ENCODE results near the gene BTN3A1.

Gene BTN3A1

DNA sequence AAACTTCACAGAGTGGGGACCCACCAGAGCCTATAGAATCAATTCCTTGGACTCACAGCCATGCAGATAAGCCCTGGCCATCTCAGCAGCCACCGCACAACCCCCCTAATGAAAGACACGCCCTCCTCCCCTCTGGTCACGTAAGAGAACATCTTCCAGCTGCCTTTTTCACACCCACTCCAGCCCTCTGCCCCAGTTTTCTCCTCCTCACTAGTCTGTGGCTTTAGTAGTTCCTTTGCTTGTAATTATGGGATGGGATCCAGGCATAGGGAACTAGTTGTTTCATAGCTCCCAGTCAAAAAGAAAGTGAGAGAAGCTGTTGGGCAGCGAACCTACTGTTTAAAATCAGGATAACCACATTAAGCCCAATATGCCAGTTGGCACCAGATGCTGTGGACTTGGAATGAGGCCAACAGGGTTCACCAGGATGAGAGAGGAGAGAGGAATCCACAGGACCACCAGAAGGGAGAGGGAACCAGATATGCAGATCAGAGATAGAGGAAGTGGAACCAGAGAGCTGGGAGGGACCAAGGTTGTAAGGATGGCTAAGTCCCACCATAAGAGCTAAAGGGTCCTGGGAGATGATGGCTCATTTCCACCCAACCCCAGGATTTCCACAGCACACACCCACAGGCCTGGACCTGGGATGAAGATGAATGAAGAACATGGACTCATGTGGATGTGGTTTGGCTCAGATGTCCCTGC lies 9.0 kb upstream of the BTN3A1 start:
- TF ChIP-seq GABPA (IDR thresholded peaks at IDR 0.05; ENCODE audit: low read depth) (no peak), SPI1 (IDR thresholded peaks at IDR 0.05; ENCODE audit: borderline replicate concordance, low read depth) (peak; percentile 64; the same call in 1 of the 2 replicates)
- peak in 1 of 2 experiments; percentile 25 for DNase-seq (ENCODE audit: low read depth in 1 of 2, low spot score in 1 of 2)
- Histone ChIP-seq H3K4me3 (replicated peaks; ENCODE audit: insufficient read depth, low read length) (no peak overlapping the region), H3K27me3 (ENCODE audit: insufficient read depth, poor library complexity, severe bottlenecking) (no peaks in the 10 kb centered on the region), H3K27ac (replicated peaks) (no peak overlapping the region)

DNA sequence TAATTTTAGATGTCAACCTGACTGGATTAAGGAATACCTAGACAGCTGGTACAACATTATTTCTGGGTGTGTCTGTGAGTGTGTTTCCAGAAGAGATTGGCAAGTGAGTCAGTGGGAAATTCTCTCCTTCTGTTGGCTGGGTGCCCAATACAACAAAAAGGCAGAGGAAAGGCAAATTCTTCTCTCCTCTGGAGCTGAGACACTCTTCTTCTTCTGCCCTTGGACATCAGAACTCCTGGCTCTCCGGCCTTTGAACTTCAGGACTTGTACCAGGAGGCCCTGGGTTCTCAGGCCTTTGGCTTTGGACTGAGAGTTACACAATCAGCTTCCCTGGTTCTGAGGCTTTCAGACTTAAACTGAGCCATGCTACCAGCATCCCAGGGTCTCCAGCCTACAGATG lies 7.8 kb upstream of the BTN3A1 start:
- TF ChIP-seq, protein P1, sequence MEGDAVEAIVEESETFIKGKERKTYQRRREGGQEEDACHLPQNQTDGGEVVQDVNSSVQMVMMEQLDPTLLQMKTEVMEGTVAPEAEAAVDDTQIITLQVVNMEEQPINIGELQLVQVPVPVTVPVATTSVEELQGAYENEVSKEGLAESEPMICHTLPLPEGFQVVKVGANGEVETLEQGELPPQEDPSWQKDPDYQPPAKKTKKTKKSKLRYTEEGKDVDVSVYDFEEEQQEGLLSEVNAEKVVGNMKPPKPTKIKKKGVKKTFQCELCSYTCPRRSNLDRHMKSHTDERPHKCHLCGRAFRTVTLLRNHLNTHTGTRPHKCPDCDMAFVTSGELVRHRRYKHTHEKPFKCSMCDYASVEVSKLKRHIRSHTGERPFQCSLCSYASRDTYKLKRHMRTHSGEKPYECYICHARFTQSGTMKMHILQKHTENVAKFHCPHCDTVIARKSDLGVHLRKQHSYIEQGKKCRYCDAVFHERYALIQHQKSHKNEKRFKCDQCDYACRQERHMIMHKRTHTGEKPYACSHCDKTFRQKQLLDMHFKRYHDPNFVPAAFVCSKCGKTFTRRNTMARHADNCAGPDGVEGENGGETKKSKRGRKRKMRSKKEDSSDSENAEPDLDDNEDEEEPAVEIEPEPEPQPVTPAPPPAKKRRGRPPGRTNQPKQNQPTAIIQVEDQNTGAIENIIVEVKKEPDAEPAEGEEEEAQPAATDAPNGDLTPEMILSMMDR (IDR thresholded peaks at IDR 0.05; ENCODE audit: insufficient read depth, low read length): no peak
- TF ChIP-seq GABPA (IDR thresholded peaks at IDR 0.05; ENCODE audit: low read depth): no peak
- TF ChIP-seq POLR2AphosphoS5 (IDR thresholded peaks at IDR 0.05; ENCODE audit: low read depth): no peak
- TF ChIP-seq, protein P2, sequence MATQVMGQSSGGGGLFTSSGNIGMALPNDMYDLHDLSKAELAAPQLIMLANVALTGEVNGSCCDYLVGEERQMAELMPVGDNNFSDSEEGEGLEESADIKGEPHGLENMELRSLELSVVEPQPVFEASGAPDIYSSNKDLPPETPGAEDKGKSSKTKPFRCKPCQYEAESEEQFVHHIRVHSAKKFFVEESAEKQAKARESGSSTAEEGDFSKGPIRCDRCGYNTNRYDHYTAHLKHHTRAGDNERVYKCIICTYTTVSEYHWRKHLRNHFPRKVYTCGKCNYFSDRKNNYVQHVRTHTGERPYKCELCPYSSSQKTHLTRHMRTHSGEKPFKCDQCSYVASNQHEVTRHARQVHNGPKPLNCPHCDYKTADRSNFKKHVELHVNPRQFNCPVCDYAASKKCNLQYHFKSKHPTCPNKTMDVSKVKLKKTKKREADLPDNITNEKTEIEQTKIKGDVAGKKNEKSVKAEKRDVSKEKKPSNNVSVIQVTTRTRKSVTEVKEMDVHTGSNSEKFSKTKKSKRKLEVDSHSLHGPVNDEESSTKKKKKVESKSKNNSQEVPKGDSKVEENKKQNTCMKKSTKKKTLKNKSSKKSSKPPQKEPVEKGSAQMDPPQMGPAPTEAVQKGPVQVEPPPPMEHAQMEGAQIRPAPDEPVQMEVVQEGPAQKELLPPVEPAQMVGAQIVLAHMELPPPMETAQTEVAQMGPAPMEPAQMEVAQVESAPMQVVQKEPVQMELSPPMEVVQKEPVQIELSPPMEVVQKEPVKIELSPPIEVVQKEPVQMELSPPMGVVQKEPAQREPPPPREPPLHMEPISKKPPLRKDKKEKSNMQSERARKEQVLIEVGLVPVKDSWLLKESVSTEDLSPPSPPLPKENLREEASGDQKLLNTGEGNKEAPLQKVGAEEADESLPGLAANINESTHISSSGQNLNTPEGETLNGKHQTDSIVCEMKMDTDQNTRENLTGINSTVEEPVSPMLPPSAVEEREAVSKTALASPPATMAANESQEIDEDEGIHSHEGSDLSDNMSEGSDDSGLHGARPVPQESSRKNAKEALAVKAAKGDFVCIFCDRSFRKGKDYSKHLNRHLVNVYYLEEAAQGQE (IDR thresholded peaks at IDR 0.05; ENCODE audit: insufficient replicate concordance, low read depth): no peak
- TF ChIP-seq SPI1 (IDR thresholded peaks at IDR 0.05; ENCODE audit: borderline replicate concordance, low read depth): no peak
- Histone ChIP-seq H3K4me3 (replicated peaks; ENCODE audit: insufficient read depth, low read length) (no peak overlapping the region), H3K27me3 (ENCODE audit: insufficient read depth, poor library complexity, severe bottlenecking) (no peaks in the 10 kb centered on the region), H3K27ac (replicated peaks) (no peak overlapping the region)
- no peak for DNase-seq (ENCODE audit: low read depth in 1 of 2, low spot score in 1 of 2)

DNA sequence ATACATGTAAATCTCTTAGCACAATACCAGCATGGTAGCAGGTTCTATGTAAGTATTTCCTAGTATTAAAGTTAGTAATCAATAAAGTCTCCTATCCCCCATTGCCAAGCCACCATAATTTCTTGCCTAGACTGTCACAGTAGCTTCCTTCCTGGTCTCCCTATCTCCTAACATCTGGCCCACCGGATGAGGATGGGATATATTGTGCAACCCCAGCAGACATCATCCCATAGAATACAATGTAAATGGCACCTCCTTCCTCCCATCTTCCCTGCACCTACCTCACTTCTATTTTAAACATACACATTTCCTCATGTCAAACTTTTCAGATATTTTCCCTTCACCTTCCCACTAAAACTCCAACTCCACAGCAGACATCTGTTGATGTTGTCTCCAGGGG lies 3.5 kb upstream of the BTN3A1 start:
- no peaks in the 10 kb centered on the region for H3K27me3 ChIP-seq (ENCODE audit: insufficient read depth, poor library complexity, severe bottlenecking)
- no peak overlapping the region for H3K27ac ChIP-seq (replicated peaks)
- no peak overlapping the region for H3K4me3 ChIP-seq (replicated peaks; ENCODE audit: insufficient read depth, low read length)
- no peak for TF ChIP-seq SPI1 (IDR thresholded peaks at IDR 0.05; ENCODE audit: borderline replicate concordance, low read depth)
- no peak for TF ChIP-seq POLR2AphosphoS5 (IDR thresholded peaks at IDR 0.05; ENCODE audit: low read depth)
- TF ChIP-seq, protein P1 (IDR thresholded peaks at IDR 0.05; ENCODE audit: insufficient read depth, low read length): no peak
- TF ChIP-seq GABPA (IDR thresholded peaks at IDR 0.05; ENCODE audit: low read depth): no peak
- TF ChIP-seq, protein P2 (IDR thresholded peaks at IDR 0.05; ENCODE audit: insufficient replicate concordance, low read depth): no peak
- no peak for DNase-seq (ENCODE audit: low read depth in 1 of 2, low spot score in 1 of 2)

DNA sequence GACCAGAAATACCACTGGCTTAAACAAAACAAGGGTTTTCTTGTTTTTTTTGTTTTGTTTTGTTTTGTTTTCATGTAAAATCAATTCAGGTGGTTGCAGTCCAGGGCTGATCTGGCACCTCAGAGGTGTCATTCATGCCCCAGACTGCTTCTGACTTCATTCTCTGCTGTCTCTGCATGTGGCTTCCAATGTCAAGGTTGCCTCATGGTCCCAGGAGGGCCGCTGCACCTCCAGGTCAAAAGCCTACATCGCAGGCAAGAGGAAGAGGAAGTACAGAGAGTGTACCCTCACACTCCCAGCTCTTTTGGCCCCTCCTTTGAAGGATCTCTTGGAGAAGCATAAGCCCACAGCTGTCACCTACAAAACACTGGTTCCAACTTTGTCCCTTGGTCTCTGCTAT lies 1.4 kb upstream of the BTN3A1 start:
- TF ChIP-seq, protein P1 (IDR thresholded peaks at IDR 0.05; ENCODE audit: insufficient read depth, low read length): no peak
- TF ChIP-seq, protein P2 (IDR thresholded peaks at IDR 0.05; ENCODE audit: insufficient replicate concordance, low read depth): no peak
- TF ChIP-seq POLR2AphosphoS5 (IDR thresholded peaks at IDR 0.05; ENCODE audit: low read depth) (0 out of 2 replicates have a peak, but pooled peaks have one; percentile 28), SPI1 (IDR thresholded peaks at IDR 0.05; ENCODE audit: borderline replicate concordance, low read depth) (peak; percentile 44; the same call in 1 of the 2 replicates), GABPA (IDR thresholded peaks at IDR 0.05; ENCODE audit: low read depth) (no peak; the same call in 1 of the 2 replicates)
- Histone ChIP-seq H3K4me3 (replicated peaks; ENCODE audit: insufficient read depth, low read length) (no peak overlapping the region), H3K27ac (replicated peaks) (no peak overlapping the region), H3K27me3 (ENCODE audit: insufficient read depth, poor library complexity, severe bottlenecking) (no peaks in the 10 kb centered on the region)
- peak in 1 of 2 experiments; percentile 48 for DNase-seq (ENCODE audit: low read depth in 1 of 2, low spot score in 1 of 2)
